CD4-positive, alpha-beta T cell treated with Interleukin-6 for 4 hours (primary cell): Measurements from ENCODE around the gene GRID1.
"Not testable (repeated sequence)": the region's sequence is repeated elsewhere in the genome, so short reads cannot be mapped to it uniquely, and the experiment has no call there.

ENCODE experiments used
- DNase-seq: peaks from one replicate; pipeline ENCODE4 v3.0.0-alpha.2; 2020; ENCODE audit warnings: mixed read lengths

The GRID1 gene

GRCh38 chr10:85781404-85781803, 585.2 kb downstream of the GRID1 start:
- DNase-seq: no peak

DNA sequence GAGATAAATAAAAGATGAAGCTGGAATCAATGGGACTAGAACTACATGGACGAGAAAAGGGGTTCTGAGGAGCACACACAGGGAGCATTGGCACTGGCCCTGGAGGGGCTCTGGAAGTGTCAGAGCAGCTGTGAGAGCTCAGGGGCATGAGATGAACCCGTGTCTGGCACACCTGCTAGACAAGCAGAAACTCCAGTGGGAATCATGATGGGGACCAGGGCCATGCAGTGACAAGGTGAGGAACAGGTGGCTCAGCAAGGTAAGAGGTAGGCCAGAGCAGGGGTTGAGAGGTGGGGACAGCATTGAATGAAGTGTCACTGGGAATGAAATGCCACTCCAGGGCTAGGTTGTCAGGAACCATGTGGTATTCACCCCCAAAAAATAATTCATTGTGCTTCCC, 588.5 kb downstream of the GRID1 start:
- no peak for DNase-seq

DNA sequence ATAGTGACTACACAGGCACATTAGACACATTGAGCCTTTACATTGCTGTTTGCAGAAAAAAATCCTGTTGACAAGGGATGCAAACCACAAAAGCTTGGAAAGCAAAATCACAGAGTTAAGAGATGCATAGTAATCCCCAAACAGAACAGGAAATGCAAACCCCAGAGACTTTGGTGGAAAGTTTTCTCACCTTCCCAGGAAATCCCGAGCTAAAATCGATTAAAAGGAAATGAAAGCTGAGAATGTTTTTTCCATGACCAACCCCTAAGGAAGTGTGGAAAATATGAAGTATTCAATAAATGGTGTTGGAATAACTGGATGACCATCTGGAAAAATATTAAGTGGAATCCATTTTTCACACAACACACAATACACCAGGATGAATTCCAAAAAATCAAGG, 598.7 kb downstream of the GRID1 start:
- no peak for DNase-seq

DNA sequence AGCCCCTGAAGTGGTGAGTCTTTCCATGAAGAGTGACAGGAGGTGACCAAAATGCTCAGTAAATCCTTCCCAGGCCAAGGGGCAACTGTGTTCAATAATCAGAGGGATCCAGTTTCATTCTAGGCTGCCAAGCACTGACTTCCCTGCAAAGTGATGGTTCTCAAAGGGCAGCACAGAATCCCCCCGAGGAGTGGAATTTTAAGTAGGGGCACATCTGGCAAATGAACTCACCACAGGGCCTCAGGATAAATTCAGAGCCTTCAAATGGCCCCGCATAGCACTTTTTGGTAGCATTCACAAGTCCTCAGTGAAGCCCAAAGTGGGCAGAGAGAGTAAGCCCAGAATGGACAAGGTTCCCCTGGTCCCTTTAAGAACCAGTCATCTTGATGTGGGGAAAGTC, 602.5 kb downstream of the GRID1 start:
- no peak for DNase-seq

DNA sequence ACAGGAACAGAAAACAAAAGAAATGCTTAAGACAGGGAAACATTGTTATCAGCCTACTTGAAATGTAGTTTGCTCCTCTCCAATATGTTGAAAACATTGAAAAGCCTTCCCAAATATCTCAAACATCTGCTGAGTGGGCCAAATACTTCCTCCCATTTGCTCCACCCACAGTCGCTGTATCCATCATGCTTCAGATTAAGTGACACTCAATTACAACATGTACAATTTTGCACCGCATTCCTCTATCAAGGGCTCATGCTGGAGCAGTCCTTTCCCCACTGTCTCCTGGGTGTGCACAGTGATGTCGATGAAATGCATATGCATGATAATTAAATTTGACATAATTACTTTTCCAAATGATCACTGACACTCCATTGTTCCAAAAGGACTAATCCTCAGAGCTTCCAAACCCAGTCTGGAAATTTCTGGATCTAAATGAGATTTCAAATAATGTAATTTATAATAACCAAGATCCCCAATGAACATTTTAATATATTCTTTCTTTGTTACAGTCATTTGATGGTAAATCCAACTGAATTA, 604.6 kb downstream of the GRID1 start:
- DNase-seq: no peak

DNA sequence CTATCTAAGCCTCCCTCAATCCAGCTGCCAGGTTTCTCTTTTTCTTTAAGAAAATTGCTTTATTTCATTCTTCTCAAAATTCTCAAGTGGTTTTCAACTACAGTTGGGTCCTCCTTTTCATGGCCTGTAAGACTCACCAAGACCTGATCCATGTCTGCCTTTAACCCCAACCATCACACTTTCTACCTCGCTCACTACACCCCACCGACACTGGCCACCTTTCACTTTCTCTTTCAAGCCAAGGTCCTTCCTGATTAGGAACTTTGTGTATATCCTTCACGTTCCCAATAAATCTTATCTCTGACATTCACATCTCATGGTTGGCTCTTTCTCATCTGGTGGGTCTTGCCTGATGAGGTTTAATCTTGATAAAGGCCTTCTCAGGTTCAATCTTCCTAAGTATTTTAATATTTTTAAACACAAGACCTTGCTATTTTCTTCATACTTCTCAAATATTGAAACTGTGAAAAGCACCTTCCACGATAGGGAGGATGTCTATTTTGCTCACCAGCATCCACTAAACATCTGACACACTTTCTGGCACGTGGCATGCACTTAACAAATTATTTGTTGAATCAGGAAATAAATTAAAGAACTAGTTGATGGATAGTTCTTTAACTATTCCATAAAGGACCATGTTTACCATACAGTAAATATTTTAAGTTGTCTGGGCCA, 624.8 kb downstream of the GRID1 start:
- no peak for DNase-seq

DNA sequence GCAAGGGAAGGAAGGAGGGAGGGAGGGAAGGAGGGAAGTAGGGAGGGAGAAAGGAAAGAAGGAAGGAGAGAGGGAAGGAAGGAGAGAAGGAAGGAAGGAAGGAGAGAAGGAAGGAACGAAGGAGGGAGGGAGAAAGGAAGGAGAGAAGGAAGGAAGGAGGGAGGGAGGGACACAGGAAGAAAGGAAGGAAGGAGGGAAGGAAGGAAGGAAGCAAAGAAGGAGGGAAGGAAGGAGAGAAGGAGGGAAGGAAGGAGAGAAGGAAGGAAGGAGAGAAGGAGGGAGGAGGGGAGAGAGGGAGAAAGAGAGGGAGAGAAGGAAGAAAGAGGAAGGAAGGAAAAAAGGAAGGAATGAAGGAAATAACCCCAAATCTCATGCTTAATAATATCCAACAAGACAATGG, 630.6 kb downstream of the GRID1 start:
- DNase-seq: no peak

- no peak for DNase-seq
Measured at GRCh38 chr10:85734791-85735190, 631.8 kb downstream of the GRID1 start.

- no peak for DNase-seq
Measured at GRCh38 chr10:85724215-85724614, 642.4 kb downstream of the GRID1 start.

DNA sequence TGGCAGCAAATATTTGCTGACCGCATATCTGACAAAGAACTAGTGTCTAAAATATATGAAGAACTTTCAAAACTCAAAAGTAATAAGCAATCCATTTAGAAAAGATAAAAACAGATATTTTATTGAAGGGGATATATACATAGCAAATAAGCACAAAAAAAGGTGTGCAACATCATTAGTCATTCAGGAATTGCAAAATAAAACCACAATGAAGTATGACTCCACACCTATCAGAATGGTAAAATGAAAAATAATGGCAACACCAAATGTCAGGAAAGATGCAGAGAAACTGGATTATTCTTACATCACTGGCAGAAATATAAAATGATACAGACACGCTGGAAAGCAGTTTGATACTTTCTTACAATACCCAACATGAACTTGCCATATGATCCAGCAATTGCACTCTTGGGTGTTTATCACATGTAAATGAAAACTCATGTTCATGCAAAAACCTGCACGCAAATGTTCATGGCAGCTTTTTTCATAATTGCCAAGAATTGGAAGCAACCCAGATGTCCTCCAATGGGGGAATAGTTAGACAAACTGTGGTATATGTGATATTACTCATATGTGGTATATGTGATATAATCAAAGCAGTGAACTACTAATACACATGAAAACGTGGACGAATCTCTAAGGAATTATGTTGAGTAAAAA, 645.5 kb downstream of the GRID1 start:
- no peak for DNase-seq

DNA sequence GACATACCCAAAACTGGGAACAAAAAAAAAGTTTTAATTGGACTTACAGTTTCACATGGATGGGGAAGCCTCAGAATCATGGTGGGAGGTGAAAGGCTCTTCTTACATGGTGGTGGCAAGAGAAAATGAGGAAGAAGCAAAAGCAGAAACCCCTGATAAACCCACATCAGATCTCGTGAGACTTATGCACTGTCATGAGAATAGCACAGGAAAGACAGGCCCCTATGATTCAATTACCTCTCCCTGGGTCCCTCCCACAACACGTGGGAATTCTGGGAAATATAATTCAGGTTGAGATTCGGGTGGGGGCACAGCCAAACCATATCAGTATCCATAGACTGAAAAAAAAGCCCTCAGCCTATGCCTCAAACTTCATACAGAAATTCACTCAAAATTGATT, 647.2 kb downstream of the GRID1 start:
- no peak for DNase-seq

DNA sequence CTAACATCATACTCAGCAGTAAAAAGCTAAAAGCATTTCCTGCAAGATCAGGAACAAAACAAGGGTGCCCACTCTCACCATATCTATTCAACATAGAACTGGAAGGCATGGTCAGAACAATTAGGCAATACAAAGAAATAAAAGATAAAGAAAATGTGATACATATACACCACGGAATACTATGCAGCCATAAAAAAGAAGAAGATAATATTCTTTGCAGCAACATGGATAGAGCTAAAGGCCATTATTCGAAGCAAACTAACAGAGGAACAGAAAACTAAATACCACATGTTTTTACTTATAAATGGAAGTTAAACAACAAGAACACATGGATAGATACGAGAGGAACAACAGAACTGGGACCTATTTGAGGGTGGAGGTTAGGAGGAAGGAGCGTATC, 652.7 kb downstream of the GRID1 start:
- DNase-seq: no peak

DNA sequence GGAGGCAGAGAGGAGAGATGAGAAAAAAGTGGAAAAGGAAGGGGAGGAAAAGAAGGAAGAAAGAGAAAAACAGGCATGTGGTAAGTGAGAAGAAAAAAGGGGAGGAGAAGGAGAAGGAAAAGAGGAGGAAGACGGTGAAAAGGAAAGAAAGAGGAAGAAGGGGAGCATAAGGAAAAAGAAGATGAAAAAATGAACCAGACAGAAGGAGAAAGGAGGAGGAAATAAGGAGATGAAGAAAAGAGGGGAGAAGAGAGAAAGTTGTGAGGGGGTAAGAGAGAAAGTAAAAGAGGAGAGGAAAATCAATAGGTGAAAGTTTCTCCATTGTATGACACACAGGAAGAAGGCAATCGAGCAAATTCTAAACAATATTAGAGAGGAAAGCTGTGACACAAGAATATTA, 663.8 kb downstream of the GRID1 start:
- no peak for DNase-seq

- not testable (repeated sequence) for DNase-seq
Measured at GRCh38 chr10:85699066-85699465, 667.5 kb downstream of the GRID1 start.

DNA sequence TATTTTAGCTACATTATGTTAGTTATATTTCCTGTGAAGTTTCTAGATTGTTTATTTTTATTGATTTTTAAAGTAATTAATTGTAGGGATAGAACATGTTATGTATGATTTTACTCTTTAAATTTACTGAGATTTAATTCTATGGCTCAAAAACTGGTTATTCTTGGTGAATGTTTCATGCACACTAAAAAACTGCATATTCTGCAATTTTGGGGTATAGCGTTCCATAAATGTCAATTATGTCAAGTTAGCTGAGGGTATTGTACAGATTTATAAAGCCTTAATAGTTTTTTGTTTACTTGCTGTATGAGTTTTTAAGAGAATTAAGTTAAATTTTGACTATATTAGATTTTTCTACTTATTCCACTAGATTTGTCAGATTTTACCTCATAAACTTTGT, 669.7 kb downstream of the GRID1 start:
- no peak for DNase-seq

DNA sequence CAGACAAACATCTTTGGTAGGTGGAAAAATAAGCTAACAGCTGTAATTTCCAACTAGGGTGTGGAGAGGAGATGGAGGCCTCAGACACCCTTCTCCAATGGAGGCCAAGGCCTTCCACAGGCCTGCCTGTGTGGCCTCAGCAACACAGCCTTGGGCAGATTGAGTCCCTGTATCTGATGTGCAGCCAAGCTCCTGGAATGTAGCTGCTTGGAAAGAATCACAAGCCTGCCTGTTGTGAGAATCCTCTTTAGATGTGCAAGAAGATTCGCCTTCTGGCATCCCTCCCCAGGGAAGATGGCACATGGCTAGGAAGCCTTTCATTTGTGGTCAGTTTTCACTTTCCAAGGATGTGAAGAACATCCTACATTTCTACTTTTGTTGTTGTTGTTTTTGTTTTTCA, 684.0 kb downstream of the GRID1 start:
- DNase-seq: no peak

DNA sequence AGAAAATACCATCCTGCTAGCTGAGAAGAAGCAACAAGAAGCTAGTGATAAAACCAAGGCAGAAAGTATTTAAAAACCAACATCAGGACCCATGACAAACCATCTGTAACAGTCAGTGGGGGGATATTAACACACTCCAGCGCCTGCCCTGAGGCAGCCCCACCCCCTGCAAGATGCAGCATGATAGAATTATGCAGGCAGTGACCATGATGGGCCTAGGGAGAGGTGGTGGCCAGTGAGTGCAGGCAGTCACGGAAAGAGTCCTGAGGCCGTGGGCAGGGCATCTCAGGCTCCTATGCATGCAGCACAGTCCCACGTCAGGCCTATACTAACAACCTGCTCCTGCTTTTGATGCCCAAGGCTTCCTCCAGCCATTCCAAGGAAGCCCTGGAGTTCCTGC, 686.9 kb downstream of the GRID1 start:
- no peak for DNase-seq

- DNase-seq: no peak
Measured at GRCh38 chr10:85679061-85679460, 687.5 kb downstream of the GRID1 start.

- no peak for DNase-seq
Measured at GRCh38 chr10:85674851-85675250, 691.7 kb downstream of the GRID1 start.

DNA sequence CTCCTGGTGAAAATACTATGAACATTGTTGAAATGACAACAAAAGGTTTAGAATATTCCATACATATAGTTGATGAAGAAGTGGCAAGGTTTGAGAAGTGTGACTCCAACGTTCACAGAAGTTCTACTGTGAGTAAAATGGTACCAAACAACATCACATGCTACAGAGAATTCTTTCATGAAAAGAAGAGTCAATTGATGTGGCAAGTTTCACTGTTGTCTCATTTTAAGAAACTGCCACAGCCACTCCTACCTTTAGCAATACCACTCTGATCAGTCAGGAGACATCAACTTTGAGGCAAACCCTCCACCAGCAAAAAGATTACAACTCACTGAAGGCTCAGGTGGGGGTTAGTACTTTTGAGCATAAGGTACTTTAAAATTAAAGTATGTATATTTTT, 693.3 kb downstream of the GRID1 start:
- DNase-seq: no peak

GRCh38 chr10:85671530-85671929, 695.1 kb downstream of the GRID1 start:
- no peak for DNase-seq

- DNase-seq: no peak
Measured at GRCh38 chr10:85668522-85668921, 698.1 kb downstream of the GRID1 start.

DNA sequence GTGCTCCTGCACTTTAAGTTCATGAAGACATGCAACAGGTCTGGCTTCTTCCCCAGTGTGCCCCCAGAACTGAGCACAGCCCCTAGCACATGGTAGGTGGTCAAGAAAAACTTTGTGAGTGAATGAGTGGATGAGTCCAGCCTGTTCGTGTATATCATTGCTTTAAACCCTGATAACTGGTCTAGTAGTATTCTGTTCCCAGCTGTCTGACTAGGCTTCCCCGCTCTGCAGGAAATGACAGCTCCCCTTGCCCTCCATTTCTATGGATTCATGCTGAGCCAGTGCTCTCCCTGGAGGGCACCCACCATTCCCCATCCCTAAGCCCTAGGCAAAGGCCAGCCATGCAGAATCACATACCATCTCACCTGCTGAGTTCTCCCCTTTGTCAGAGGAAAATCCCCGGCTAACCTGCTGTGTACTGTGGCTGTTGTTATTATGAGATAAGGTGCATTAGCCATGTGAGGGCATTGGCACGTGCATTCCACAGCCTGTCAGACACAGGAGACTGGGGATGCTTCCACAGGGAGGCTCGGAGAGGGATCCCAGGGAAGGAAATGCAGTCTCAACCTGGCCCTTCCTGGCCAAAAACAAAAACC, 698.9 kb downstream of the GRID1 start:
- no peak for DNase-seq

GRCh38 chr10:85666987-85667386, 699.6 kb downstream of the GRID1 start:
- DNase-seq: no peak
